Bronchial epithelial cell (primary cell): ENCODE results near the gene SLC35F6. TPM values are rescaled to one million over a fixed set of nuclear protein-coding genes. Genes with fewer than 3 reads are reported as not detected.
A peak's percentile ranks its signal among the peaks of the same experiment; 100 is the strongest.
"Not testable (repeated sequence)": the region's sequence is repeated elsewhere in the genome, so short reads cannot be mapped to it uniquely, and the experiment has no call there.

ENCODE experiments used
- DNase-seq: peaks from one replicate; pipeline ENCODE4 v3.0.0-alpha.2; 2010; ENCODE audit warnings: low read depth
- FAIRE-seq: peaks from 2 replicates; lab custom pipeline; 2011; peaks lifted over from hg19 to GRCh38; lab: Jason Lieb, UNC
- H3K27me3 ChIP-seq: 2 replicates; pipeline ENCODE4 v1.5.1; 2011; ENCODE audit warnings: low read length; ENCODE audit not compliant: control insufficient read depth, insufficient read depth
- H3K36me3 ChIP-seq: 2 replicates; pipeline ENCODE4 v1.5.1; 2011; ENCODE audit warnings: low read length; ENCODE audit not compliant: control insufficient read depth, insufficient read depth
- H3K4me3 ChIP-seq: 2 replicates; pipeline ENCODE4 v1.5.1; 2011; ENCODE audit warnings: mild to moderate bottlenecking, low read depth, low read length, control low read depth
- total RNA-seq: library from RNA; depleted of rRNA; stranded (reverse); fragments of >200 nt; gene quantifications from 2 replicates; pipeline ENCODE4 v1.2.1, GENCODE V29; 2014
- TF ChIP-seq, protein P1 (sequence below): IDR thresholded peaks from 2 replicates; pipeline ENCODE4 v1.5.1; 2011; ENCODE audit warnings: mild to moderate bottlenecking, moderate library complexity, low read length, control low read depth, inconsistent platforms; ENCODE audit not compliant: insufficient read depth, severe bottlenecking

SLC35F6 gene
- total RNA-seq, 1 donor from 2014 or later, result 29.2 TPM

DNA sequence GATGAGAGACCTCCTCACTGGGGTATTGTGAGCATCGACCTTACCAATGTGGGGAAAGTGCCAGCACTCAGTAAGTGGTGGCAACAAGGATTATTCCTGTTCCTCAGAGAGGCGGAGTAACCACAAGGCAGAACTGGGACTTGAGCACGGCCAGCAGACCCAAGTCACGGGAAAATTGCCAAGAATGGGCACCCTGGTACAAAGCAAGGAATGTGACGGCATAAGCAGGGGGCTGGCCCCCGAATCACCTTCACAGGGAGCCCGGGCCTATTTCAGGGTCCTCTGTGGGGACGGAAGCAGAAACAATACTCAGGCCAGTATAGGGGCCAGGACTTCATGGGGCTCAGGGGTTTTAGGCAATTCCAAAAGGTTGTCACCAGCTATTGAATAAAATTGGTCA lies 47.2 kb downstream of the SLC35F6 start:
- peaks cover 2% of the 10 kb centered on the region for H3K27me3 ChIP-seq
- no peak for DNase-seq
- no peak for FAIRE-seq
- H3K4me3 ChIP-seq, result no peak overlapping the region
- TF ChIP-seq, protein P1, sequence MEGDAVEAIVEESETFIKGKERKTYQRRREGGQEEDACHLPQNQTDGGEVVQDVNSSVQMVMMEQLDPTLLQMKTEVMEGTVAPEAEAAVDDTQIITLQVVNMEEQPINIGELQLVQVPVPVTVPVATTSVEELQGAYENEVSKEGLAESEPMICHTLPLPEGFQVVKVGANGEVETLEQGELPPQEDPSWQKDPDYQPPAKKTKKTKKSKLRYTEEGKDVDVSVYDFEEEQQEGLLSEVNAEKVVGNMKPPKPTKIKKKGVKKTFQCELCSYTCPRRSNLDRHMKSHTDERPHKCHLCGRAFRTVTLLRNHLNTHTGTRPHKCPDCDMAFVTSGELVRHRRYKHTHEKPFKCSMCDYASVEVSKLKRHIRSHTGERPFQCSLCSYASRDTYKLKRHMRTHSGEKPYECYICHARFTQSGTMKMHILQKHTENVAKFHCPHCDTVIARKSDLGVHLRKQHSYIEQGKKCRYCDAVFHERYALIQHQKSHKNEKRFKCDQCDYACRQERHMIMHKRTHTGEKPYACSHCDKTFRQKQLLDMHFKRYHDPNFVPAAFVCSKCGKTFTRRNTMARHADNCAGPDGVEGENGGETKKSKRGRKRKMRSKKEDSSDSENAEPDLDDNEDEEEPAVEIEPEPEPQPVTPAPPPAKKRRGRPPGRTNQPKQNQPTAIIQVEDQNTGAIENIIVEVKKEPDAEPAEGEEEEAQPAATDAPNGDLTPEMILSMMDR, result no peak
- no peaks in the 10 kb centered on the region for H3K36me3 ChIP-seq

DNA sequence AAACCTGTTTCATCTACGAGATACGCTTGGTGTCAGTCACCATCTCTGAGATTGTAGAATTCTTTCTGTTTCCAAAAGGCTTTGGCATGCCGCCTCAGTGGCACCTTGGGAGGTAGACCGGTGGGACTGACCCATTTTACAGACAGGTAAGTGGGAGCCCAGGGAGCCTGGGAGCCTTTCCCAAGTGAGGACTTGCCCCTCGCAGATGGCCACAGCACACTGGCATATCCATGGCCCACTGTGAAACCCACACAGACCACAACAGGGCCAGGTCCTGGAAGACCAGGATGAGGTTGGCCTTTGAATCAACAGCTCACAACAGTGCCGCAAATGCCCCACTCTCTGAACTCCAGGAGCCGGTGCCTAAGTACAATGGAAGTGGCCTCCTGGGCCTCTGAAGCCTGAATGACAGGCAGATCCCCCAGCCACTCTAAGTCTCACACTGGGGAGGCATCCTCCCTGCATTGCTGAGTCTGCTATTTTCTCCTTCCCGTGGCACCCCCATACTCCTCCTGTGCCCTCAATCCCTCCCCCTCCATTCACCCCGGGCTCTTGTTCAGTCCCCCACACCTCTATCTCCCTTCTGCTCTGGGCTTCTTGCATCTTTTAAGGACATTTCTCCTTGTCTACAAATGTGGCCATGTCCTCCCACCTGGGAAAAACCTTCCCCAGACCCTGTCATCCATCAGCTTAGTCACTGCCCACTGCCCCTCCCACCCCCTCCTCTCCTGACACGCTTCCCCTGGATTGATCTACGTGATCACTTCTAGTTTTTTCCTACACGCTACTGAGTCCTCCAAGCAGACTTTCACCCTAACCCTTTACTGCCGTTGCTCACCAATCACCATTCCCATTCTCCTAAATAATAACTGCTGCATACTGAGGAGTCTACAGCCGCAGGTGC lies 48.0 kb downstream of the SLC35F6 start:
- DNase-seq (no peak), FAIRE-seq (no peak)
- Histone ChIP-seq H3K4me3 (no peak overlapping the region), H3K36me3 (no peaks in the 10 kb centered on the region), H3K27me3 (peaks cover 2% of the 10 kb centered on the region)
- TF ChIP-seq, protein P1, result no peak

DNA sequence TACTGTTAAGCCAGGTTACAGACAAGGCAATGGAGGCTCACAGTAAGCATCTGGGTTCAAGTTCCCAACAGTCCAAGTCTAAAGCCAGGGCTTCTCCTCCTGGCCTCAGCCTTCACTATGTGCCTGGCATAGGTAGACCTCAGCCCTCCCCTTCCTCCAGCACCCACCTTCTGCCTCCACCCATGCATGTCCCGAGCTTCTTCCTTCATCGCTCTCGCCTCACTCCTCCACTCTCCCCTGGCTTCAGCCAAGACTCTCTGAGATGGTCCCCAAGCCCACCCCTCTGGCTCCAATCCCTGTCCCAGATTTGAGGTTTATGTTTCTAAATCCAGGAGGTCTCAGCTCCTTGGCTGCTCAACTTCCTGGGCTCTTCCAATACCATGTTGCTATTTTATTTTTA lies 48.6 kb downstream of the SLC35F6 start:
- no peak overlapping the region for H3K4me3 ChIP-seq
- DNase-seq (no peak), FAIRE-seq (peak; percentile 83)
- H3K36me3 ChIP-seq, result no peaks in the 10 kb centered on the region
- TF ChIP-seq, protein P1, result no peak
- H3K27me3 ChIP-seq, result peaks cover 2% of the 10 kb centered on the region

DNA sequence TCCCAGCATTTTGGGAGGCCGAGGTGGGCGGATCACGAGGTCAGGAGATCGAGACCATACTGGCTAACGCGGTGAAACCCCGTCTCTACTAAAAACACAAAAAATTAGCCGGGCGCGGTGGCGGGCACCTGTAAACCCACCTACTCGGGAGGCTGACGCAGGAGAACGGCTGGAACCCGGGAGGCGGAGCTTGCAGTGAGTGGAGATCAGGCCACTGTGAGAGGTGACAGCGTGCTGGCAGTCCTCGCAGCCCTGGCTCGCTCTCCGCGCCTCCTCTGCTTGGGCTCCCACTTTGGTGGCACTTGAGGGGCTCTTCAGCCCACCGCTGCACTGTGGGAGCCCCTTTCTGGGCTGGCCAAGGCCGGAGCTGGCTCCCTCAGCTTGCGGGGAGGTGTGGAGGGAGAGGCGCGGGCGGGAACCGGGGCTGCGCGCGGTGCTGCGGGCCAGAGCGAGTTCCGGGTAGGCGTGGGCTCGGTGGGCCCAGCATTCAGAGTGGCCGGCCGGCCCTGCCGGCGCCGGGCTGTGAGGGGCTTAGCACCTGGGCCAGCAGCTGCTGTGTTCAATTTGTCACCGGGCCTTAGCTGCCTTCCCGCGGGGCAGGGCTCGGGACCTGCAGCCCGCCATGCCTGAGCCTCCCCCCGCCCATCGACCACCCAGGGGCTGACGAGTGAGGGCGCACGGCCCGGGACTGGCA lies 50.1 kb downstream of the SLC35F6 start:
- FAIRE-seq, H3K36me3 ChIP-seq, H3K27me3 ChIP-seq, H3K4me3 ChIP-seq, DNase-seq: not testable (repeated sequence)

DNA sequence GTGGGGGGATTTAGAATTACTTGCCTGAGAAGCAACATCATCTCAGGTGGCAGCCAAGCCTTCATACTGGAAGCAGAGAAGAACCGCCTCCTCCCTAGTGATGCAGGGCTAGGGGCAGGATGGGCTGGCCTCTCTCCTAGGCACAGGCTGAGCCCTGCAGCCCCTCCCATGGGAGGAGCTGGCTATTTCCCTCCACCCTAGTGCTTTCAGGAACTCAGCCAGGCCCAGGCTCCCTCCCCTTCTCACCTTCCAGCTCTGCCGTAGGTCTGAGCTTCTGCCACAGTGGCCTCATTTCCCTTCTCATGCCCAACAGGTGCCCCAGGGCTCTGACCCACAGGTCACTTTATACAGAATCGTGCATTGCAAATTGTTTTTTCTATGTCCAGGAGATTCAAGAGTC lies 52.8 kb downstream of the SLC35F6 start:
- H3K4me3 ChIP-seq, result no peak overlapping the region
- H3K27me3 ChIP-seq, result peaks cover 3% of the 10 kb centered on the region
- FAIRE-seq, result no peak
- TF ChIP-seq, protein P1, result no peak
- no peak for DNase-seq
- H3K36me3 ChIP-seq, result no peaks in the 10 kb centered on the region

DNA sequence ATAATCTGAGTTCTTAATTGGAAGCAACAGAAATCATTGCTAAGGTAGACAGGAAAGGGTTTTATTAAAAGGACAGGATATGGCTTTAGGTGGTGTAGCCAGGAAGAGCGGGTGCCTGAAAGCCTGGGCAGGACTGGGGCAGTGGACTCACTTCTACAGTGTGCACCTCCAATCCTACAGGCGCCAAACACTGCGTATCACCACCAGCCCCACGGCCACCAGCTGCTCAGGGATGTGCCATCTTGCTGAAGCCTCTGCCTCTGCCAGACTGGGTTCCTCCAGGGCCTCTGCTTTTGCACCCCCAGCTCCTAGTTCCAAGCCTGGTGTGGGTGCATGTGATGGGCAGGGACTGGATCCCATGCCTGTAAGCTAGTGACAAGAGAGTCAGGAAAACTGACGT lies 54.2 kb downstream of the SLC35F6 start:
- DNase-seq, result no peak
- Histone ChIP-seq H3K36me3 (no peaks in the 10 kb centered on the region), H3K27me3 (peaks cover 3% of the 10 kb centered on the region), H3K4me3 (no peak overlapping the region)
- no peak for FAIRE-seq
- TF ChIP-seq, protein P1, result no peak
